Progenitor cell of endocrine pancreas (in vitro differentiated cells): ENCODE data around the gene EXOC5. TPM values are rescaled to one million over a fixed set of nuclear protein-coding genes. Genes with fewer than 3 reads are reported as not detected.
"Not testable (repeated sequence)": the region's sequence is repeated elsewhere in the genome, so short reads cannot be mapped to it uniquely, and the experiment has no call there.

Experiments
- DNase-seq: peaks from one replicate; pipeline ENCODE4 v3.0.0; 2021; ENCODE audit warnings: low spot score; ENCODE audit not compliant: unreplicated experiment
- H3K27ac Mint-ChIP-seq: 2 replicates; pipeline ENCODE4 v1.8.0; 2021; ENCODE audit warnings: mild to moderate bottlenecking, moderate library complexity, mixed read lengths
- H3K27me3 Mint-ChIP-seq: 2 replicates; pipeline ENCODE4 v1.8.0; 2021; ENCODE audit warnings: mixed read lengths
- H3K36me3 Mint-ChIP-seq: 2 replicates; pipeline ENCODE4 v1.8.0; 2022; ENCODE audit warnings: mixed read lengths; ENCODE audit not compliant: insufficient read depth
- H3K4me1 Mint-ChIP-seq: 2 replicates; pipeline ENCODE4 v1.8.0; 2021; ENCODE audit warnings: low read depth, mixed read lengths
- H3K4me3 Mint-ChIP-seq: 2 replicates; pipeline ENCODE4 v1.8.0; 2021; ENCODE audit warnings: low read depth, mild to moderate bottlenecking, moderate library complexity, mixed read lengths
- H3K9me3 Mint-ChIP-seq: 2 replicates; pipeline ENCODE4 v1.8.0; 2021; ENCODE audit warnings: low read depth, mixed read lengths
- total RNA-seq: library from RNA; stranded (reverse); gene quantifications from 2 replicates; pipeline ENCODE4 v1.2.1, GENCODE V29; 2021
- TF ChIP-seq, protein P1 (sequence below): fragments of 200-600 bp; sonication (generic); IDR thresholded peaks from one replicate; pipeline ENCODE4 v1.5.0; 2021; ENCODE audit warnings: antibody characterized with exemption, mild to moderate bottlenecking; ENCODE audit not compliant: unreplicated experiment

Gene EXOC5
- total RNA-seq, 1 donor from 2014 or later, result 88.8 TPM

DNA sequence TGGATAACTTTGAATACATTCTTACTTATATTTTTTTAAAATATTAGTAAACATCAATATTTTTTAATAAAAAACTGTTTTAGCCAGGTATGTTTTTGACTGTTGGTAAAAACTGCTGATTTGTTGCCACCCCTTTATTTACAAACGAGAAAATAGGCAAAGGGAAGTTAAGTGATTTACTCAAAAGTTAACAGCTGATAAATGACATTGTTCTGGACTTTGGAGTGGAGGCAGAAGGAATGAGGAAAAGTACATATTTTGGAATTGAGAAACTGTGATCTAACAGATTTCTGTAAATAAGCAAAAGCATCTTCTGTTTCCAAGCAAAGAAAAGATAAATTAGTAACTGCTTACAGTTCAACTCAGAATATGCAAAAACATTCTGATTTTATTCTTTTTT, 4.5 kb upstream of the EXOC5 start:
- no peaks in the 10 kb centered on the region for H3K27me3 Mint-ChIP-seq
- DNase-seq, result no peak
- no peak overlapping the region for H3K27ac Mint-ChIP-seq
- no peaks in the 10 kb centered on the region for H3K9me3 Mint-ChIP-seq
- TF ChIP-seq, protein P1, sequence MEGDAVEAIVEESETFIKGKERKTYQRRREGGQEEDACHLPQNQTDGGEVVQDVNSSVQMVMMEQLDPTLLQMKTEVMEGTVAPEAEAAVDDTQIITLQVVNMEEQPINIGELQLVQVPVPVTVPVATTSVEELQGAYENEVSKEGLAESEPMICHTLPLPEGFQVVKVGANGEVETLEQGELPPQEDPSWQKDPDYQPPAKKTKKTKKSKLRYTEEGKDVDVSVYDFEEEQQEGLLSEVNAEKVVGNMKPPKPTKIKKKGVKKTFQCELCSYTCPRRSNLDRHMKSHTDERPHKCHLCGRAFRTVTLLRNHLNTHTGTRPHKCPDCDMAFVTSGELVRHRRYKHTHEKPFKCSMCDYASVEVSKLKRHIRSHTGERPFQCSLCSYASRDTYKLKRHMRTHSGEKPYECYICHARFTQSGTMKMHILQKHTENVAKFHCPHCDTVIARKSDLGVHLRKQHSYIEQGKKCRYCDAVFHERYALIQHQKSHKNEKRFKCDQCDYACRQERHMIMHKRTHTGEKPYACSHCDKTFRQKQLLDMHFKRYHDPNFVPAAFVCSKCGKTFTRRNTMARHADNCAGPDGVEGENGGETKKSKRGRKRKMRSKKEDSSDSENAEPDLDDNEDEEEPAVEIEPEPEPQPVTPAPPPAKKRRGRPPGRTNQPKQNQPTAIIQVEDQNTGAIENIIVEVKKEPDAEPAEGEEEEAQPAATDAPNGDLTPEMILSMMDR, result no peak
- H3K4me1 Mint-ChIP-seq, result peaks cover 16% of the 10 kb centered on the region
- H3K4me3 Mint-ChIP-seq, result no peak overlapping the region
- peaks cover 2% of the 10 kb centered on the region for H3K36me3 Mint-ChIP-seq

DNA sequence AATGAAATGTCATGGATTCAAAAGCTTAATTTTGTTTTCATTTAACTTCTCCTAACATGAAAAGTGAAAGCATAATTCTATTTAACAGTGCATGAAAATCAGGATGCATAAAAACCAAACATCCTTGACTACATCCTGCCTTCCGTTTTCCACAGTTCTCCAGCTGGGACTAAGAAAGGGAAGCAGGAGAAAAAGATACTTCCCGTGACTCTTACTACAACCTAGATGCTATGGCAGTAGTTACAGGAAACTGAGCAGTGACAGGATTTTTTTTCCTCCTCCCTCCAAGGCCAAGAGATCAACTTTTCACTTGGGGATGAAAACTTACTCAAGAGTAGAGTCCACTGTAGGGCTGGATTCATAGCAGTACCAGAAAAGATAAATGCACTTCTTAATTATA, 2.6 kb downstream of the EXOC5 start:
- TF ChIP-seq, protein P1, result no peak
- no peak overlapping the region for H3K27ac Mint-ChIP-seq
- H3K9me3 Mint-ChIP-seq, result no peaks in the 10 kb centered on the region
- H3K4me1 Mint-ChIP-seq, result peaks cover 37% of the 10 kb centered on the region
- H3K27me3 Mint-ChIP-seq, result no peaks in the 10 kb centered on the region
- no peak for DNase-seq
- peaks cover 2% of the 10 kb centered on the region for H3K36me3 Mint-ChIP-seq
- H3K4me3 Mint-ChIP-seq, result no peak overlapping the region

DNA sequence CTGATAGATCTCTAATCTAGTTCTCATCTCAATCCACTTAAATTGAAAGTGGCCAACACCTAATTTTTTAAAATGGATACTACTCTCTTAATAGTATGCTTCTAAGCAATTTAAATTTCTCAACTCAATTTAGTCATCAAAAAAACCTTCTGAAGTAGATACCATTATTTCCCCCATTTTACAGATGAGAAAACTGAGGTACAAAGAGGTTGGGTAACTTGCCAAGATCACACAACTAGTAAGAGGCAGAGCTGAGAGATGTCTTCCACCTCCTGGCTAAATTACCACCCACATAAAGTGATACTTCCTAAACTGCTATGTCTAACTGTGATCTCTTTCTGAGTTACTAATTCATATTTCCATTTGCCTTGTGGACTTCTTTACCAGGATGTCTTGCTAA, 6.6 kb downstream of the EXOC5 start:
- Mint-ChIP-seq H3K27me3 (no peaks in the 10 kb centered on the region), H3K4me1 (peaks cover 25% of the 10 kb centered on the region), H3K9me3 (peaks cover 5% of the 10 kb centered on the region)

DNA sequence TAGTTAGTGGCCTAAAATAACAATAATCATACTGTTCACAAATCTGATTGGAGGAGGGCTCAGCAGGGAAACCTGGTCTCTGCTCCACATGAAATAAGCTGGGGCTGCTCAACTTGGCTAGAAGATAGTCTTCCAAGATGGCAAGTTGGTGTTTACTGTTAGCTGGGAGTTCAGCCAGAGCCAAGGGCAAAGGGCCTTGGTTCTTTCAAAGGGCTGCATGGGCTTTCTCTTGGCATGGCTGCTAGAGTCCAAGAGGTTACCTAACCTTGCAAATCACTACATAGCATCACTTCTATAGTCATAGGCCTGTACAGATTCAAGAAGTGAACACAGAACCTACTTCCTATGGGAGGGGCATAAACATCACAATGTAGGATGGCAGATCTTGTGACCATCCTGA, 7.1 kb downstream of the EXOC5 start:
- Mint-ChIP-seq H3K36me3 (peaks cover 13% of the 10 kb centered on the region), H3K27ac (no peak overlapping the region), H3K4me1 (peaks cover 20% of the 10 kb centered on the region), H3K27me3 (no peaks in the 10 kb centered on the region), H3K9me3 (peaks cover 5% of the 10 kb centered on the region), H3K4me3 (no peak overlapping the region)
- DNase-seq, result no peak
- TF ChIP-seq, protein P1, result no peak

More for the DNA sequence above, 6.6 kb downstream of the EXOC5 start:
- TF ChIP-seq, protein P1, result no peak
- Mint-ChIP-seq H3K27ac (no peak overlapping the region), H3K36me3 (peaks cover 13% of the 10 kb centered on the region), H3K4me3 (no peak overlapping the region)
- DNase-seq, result no peak

DNA sequence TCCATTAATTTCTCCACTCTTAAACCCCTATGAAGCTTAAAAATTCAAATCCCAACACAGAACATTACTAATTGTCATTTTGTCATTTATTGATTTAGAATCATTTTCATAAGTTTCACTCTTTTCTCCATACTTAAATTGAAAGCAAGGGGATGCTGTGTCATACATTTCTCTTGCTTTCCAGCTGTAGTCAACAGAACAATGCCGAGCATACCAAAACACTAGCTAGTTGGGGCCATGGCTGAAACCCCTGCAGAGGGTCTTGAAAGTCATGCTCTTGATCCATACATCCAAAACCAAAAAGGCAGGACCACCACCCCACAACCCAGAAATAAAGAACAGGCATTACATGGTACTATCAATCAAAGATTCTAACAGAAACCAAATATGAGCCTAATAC, 9.0 kb downstream of the EXOC5 start:
- peaks cover 5% of the 10 kb centered on the region for H3K9me3 Mint-ChIP-seq
- H3K27me3 Mint-ChIP-seq, result no peaks in the 10 kb centered on the region
- H3K27ac Mint-ChIP-seq, result no peak overlapping the region
- TF ChIP-seq, protein P1, result no peak
- peaks cover 9% of the 10 kb centered on the region for H3K4me1 Mint-ChIP-seq
- peaks cover 14% of the 10 kb centered on the region for H3K36me3 Mint-ChIP-seq
- H3K4me3 Mint-ChIP-seq, result no peak overlapping the region
- DNase-seq, result no peak

DNA sequence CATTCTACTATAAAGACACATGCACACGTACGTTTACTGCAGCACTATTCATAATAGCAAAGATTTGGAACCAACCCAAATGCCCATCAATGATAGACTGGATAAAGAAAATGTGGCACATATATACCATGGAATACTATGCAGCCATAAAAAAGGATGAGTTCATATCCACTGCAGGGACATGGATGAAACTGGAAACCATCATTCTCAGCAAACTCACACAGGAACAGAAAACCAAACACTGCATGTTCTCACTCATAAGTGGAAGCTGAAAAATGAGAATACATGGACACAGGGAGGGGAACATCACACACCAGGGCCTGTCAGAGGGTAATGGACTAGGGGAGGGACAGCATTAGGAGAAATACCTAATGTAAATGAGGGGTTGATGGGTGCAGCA, 10.5 kb downstream of the EXOC5 start:
- H3K4me1 Mint-ChIP-seq, H3K9me3 Mint-ChIP-seq, H3K4me3 Mint-ChIP-seq, H3K27ac Mint-ChIP-seq, H3K27me3 Mint-ChIP-seq, DNase-seq: not testable (repeated sequence)
- H3K36me3 Mint-ChIP-seq, result peaks cover 17% of the 10 kb centered on the region
